Kidney tubule cell (primary cell): ENCODE measurements around the gene TRNP1.
"Not testable (repeated sequence)": the region's sequence is repeated elsewhere in the genome, so short reads cannot be mapped to it uniquely, and the experiment has no call there.

Source experiments
- DNase-seq: peaks from one replicate; pipeline ENCODE4 v3.0.0-alpha.2; 2018; ENCODE audit warnings: low spot score

TRNP1 gene

DNA sequence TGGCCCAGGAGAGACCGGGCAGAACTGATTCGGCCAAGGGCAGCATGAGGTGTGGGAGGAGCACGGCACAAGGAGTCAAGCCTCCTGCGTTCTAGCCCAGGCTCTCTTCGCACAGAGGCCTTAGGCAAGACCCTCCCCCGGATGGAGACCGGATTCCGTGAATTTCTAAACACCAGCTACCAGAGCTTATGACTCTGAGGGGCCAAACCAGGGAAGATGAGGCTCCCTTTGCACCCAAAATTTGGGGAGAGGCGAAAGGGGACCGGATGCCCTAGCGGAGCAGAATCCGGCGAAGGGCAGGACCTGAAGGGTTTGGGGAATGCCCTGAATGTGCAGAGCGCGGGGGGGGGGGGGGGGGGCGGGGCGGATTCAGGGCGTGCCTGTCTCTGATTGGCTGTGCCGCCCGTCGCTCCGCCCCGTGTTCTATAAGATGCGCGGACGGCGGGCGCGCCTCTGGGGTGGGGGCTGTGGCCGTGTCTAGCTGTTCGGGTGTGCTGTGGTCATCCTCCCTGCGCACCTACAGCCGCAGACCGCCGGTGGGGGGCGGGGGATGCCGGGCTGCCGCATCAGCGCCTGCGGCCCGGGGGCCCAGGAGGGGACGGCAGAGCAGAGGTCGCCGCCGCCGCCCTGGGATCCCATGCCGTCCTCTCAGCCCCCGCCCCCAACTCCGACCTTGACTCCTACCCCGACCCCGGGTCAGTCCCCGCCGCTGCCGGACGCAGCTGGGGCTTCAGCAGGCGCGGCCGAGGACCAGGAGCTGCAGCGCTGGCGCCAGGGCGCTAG, at the start of gene TRNP1:
Gene TRNP1 (plus strand): TSS at position 456 of the 783 bp plus-strand sequence. CDS start 95 bp downstream, at position 551.
- peak; percentile 92 for DNase-seq

DNA sequence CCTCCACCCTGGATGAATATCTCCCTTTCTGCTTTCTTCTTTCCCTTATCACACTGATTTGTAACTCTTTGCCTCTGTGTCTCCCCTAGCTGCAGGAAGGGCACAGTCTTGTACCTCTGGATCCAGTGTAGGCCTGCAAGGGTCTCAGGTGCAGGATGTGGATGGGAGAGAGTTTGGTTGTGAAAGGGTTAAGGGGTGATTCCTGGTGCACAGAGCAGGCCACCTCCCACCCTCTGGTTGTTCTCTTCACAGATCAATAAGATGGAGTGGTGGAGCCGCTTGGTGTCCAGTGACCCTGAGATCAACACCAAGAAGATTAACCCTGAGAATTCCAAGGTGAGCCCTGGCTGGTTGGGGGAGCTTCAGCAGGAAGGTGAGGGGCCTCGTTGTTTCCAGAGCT, 48.4 kb upstream of the TRNP1 start:
- DNase-seq, result no peak

- DNase-seq, result no peak
These were observed 47.8 kb upstream of the TRNP1 start for GRCh38 chr1:26945728-26946127.

GRCh38 chr1:26946270-26946669, 47.2 kb upstream of the TRNP1 start:
- no peak for DNase-seq

- DNase-seq, result not testable (repeated sequence)
These were observed 44.8 kb upstream of the TRNP1 start for GRCh38 chr1:26948725-26949057.

GRCh38 chr1:26949266-26949925, 44.1 kb upstream of the TRNP1 start:
- no peak for DNase-seq

DNA sequence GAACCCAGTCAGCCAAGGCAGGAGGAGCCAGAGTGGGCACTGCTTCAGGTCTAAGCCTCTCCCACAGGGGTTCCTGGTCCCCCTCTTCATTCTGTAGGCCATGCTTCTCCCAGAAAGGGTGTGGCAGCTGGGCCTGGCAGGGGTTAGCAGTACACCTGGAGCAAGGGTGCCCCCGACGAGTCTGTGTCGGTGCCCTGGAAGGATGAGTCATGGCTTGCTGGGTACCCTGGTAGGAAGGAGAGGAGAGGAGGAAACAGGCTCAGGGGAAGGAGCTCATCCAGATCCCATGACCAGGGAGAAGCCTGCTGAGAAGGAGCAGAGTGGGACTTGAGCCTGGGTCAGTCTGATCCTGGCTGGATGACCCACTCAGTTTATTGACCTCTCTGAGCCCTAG, 43.6 kb upstream of the TRNP1 start:
- peak; percentile 20 for DNase-seq

GRCh38 chr1:26950602-26951001, 42.9 kb upstream of the TRNP1 start:
- no peak for DNase-seq

DNA sequence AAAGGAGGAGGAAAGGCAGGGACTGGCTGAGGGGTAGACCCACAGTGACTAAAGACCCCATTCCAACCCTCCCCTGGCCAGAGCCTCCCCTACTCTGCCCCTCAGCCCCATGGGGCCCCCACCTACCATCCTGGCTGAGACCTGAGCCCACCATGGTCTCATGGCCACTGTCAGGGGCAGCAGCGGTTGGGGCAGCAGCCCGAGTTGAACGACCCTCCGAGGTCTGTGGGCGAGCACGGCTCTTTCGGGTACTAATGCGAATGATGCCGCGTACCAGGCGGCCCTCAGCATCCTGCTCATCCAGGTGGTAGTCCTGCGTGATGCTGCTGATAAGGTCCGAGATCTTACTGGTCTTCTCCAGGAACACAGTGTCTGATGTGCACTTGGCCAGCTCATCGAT, 42.3 kb upstream of the TRNP1 start:
- no peak for DNase-seq

GRCh38 chr1:26951821-26952497, 41.5 kb upstream of the TRNP1 start:
- DNase-seq, result no peak

DNA sequence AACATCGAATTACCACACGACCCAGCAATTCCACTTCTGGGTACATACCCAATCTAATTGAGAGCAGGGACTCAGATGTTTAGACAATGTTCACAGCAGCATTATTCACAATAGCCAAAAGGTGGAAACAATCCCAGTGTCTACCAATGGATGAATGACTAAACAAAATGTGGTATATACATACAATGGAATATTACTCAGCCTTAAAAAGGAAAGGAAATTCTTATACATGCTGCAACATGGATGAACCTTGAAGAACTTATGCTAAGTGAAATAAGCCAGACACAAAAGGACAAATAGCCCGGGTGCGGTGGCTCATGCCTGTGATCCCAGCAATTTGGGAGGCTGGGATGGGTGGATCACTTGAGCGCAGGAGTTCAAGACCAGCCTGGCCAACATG, 40.1 kb upstream of the TRNP1 start:
- no peak for DNase-seq

DNA sequence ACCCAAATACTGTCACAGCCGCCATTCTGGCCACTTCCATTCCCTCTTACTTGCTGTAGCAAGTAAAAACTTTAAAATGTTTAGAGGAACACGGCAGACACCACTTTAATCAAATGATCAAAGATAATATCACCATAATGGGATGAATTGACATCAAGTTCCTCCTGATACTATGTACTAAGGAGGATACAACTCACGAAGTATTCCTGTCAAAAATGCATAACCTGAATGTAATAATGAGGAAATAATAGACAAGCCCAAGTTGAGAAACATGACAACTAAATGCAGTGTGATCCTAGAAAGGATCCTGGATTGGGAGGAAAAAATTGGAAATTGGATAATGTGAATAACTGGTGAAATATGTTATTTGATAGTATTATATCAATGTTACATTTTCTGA, 37.2 kb upstream of the TRNP1 start:
- no peak for DNase-seq

DNA sequence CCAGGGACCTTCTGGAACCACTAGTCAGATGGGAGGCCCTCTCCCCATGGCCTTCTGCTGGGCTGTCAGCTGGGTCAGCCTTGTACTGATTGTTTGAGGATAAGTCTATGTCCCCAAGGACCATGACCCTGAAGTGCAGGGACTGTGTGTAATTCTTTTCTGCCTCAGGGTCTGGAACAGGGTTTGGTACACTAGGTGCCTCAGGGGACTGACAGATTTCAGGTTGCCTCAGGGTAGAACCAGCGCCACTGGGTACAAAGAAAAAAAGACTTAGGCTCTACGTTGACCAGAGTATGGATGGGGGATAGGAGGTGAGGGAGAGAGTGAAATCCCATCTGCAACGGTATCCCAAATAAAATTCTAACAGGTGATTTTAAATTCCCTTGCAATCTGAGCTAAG, 36.2 kb upstream of the TRNP1 start:
- DNase-seq, result no peak

GRCh38 chr1:26959270-26959669, 34.2 kb upstream of the TRNP1 start:
- no peak for DNase-seq

DNA sequence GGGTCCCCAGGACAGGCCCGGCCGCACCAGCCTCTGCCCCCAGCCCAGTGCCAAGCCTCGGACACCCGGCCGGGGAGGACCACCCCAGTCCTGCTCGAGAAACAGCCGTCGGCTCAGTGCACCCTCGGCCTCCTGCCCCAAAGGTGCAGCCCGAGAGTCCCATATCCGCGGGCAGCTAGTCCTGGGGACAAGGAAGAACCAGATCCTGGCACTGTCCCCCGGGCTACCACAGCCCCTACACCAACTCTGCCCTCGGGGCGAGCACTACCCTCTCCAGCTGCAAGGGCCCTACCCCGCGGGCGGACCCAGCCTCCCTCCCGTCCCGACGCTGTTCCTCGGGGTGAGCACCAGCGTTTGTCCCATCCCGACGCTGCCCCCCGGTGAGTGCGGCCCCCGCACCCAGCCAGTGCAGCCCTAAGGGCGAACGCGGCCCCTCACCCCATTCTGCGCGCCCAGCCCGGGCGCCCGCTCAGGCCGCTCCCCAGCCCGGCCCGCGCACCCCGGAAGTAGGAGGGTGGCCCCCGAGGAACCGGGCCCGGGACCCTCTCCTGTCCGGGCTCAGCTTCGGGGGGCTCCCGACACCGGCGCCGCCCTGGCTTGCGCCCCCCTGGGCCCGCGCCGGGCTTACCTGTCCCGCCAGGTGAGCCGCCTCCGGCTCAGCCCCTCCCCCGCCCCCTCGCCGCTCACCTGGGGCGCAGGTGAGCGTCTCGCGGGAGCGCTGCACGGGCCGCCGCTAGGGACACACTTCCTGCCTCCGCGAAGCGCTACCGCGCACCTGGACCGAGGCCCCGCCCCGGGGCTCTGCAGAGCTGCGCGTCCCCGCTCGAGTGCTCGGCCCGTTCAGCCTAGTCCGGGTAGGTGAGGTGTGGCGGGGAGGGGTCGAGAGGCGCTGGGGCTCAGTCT, 33.5 kb upstream of the TRNP1 start, which contains the start of gene KDF1:
Gene KDF1 (minus strand): TSS at position 747 of the 903 bp plus-strand sequence. CDS start 8,088 bp downstream, outside the sequence.
- DNase-seq, result peak; percentile 79

- no peak for DNase-seq
These were observed 32.9 kb upstream of the TRNP1 start for GRCh38 chr1:26960625-26960966.

GRCh38 chr1:26961826-26962225, 31.7 kb upstream of the TRNP1 start:
- peak; percentile 53 for DNase-seq

DNA sequence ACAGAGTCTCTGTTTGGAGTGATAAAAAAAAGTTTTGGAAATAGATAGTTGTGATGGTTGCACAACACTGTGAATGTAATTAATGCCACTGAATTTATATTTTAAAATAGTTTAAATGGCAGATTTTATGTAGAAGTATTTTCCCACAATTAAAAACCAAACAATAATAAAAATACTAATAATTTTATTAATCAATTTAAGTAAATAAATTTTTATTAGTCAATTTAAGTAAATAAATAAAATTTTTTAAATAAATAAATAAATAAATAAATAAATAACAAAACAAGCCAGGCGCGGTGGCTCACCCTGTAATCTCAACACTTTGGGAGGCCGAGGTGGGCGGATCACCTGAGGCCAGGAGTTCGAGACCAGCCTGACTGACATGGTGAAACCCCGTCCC, 28.3 kb upstream of the TRNP1 start:
- no peak for DNase-seq

DNA sequence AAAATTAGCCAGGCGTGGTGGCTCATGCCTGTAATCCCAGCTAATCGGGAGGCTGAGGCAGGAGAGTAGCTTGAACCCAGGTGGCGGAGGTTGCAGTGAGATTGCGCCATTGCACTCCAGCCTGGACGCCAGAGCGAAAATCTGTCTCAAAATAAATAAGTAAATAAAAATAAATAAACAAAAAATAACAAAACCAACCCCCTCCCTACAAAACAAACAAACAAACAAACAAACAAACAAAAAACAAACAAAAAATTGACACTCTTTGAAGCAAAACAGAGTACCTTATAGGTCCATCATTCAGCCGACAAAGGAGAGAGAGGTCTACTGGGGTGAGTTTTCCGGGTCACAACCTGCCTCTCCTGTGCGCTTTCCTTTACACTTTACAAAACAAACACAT, 27.9 kb upstream of the TRNP1 start:
- DNase-seq, result no peak

GRCh38 chr1:26970810-26971209, 22.7 kb upstream of the TRNP1 start:
- DNase-seq, result no peak

GRCh38 chr1:26971590-26971989, 21.9 kb upstream of the TRNP1 start:
- DNase-seq, result no peak

DNA sequence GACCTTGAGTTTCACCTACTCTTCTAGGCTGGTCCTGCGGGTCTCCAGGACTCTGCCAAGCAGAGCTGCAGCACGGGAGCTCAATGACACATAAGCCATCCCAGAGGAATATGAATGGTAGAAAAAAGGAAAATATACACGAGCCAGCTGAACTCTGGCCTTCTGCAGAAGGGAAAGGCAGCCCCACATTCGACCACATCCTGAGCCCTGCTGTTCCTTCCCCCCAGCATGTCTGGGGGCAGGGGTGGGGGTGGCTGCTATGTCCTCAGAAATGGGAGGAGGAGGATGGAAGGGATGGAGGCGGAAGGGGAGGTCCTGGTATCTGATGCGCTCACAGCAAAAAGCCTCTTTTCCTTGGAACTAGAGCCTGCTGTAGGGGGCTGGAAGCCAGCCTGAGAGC, 21.1 kb upstream of the TRNP1 start:
- DNase-seq, result no peak
